HepG2 (cell line): ENCODE results near the gene RERE. TPM values are rescaled to one million over a fixed set of nuclear protein-coding genes. Genes with fewer than 3 reads are reported as not detected.

Experiments
- ATAC-seq: fragments of 200-7000 bp; cut with Tn5 transposase; 3 replicates; pipeline ENCODE4 v1.9.1; 2020; ENCODE audit warnings: mild to moderate bottlenecking, moderate library complexity
- BruUV-seq: library from RNA; stranded (reverse); fragments of 400-500 nt; replicated peaks from 2 replicates; lab custom pipeline; 2021; lab: Mats Ljungman, UMichigan
- CTCF ChIA-PET: fragments of 300-600 bp; formaldehyde crosslinking; extraction: SDS; loops from one replicate; lab custom pipeline; 2021; ENCODE audit warnings: low total read pairs, inconsistent platforms, low intra/inter-chr PET ratio; lab: Yijun Ruan, JAX
- POLR2A ChIA-PET: fragments of 350-600 bp; sonication (Branson Sonifier 250); formaldehyde crosslinking; loops from one replicate; lab custom pipeline; 2020; ENCODE audit warnings: antibody characterized with exemption, inconsistent platforms; lab: Yijun Ruan, JAX
- DNase-seq: peaks from one replicate; pipeline ENCODE4 v3.0.0-alpha.2; 2015; ENCODE audit warnings: low spot score
- FAIRE-seq: peaks from 3 replicates; lab custom pipeline; 2011; peaks lifted over from hg19 to GRCh38; lab: Jason Lieb, UNC
- H2AFZ ChIP-seq: one replicate; pipeline ENCODE4 v1.6.1; 2011; ENCODE audit warnings: low read length, inconsistent platforms
- H3K27ac ChIP-seq: fragments of 300-600 bp; 3 replicates; pipeline ENCODE4 v1.8.0; 2011; ENCODE audit warnings: mixed run types, mild to moderate bottlenecking, mixed read lengths, low read length, inconsistent platforms; ENCODE audit not compliant: insufficient read depth; ENCODE audit errors: extremely low read length
- H3K27me3 ChIP-seq, 2 experiments: fragments of 200-600 bp in 1 of 2; 2 replicates in 1 of 2; 3 replicates in 1 of 2; pipeline versions ENCODE4 v1.6.0 to v1.8.0; 2011; ENCODE audit warnings: low read length in 2 of 2, mild to moderate bottlenecking in 2 of 2, moderate library complexity in 2 of 2, inconsistent platforms in 1 of 2; ENCODE audit not compliant: insufficient read depth in 2 of 2, control insufficient read depth in 1 of 2
- H3K36me3 ChIP-seq, 2 experiments: fragments of 200-600 bp in 1 of 2; replicated peaks in 1 of 2; 2 replicates in 1 of 2; 3 replicates in 1 of 2; pipeline versions ENCODE4 v1.5.1 to v1.8.0; 2011; ENCODE audit warnings: low read length in 2 of 2, inconsistent platforms in 1 of 2; ENCODE audit not compliant: insufficient read depth in 2 of 2, control insufficient read depth in 1 of 2
- H3K4me1 ChIP-seq: 2 replicates; pipeline ENCODE4 v1.5.1; 2012; ENCODE audit warnings: low read length, inconsistent platforms; ENCODE audit not compliant: insufficient read depth
- H3K4me2 ChIP-seq: 2 replicates; pipeline ENCODE4 v1.6.0; 2011; ENCODE audit warnings: low read depth, low read length, inconsistent platforms
- H3K4me3 ChIP-seq, 3 experiments: fragments of 200-600 bp in 1 of 3; sonication (generic), shearing (Covaris generic) in 1 of 3; replicated peaks in 1 of 3; 2 replicates each; pipeline ENCODE4 v1.5.1; 2011 to 2016; ENCODE audit warnings: low read length in 3 of 3, inconsistent platforms in 2 of 3, low read depth in 2 of 3, mild to moderate bottlenecking in 2 of 3, control low read depth in 1 of 3, mixed read lengths in 1 of 3; ENCODE audit not compliant: insufficient read depth in 1 of 3
- H3K79me2 ChIP-seq: one replicate; pipeline ENCODE4 v1.6.1; 2011; ENCODE audit warnings: low read length, inconsistent platforms; ENCODE audit not compliant: insufficient read depth
- H3K9ac ChIP-seq: 2 replicates; pipeline ENCODE4 v1.6.0; 2011; ENCODE audit warnings: mild to moderate bottlenecking, low read depth, low read length, inconsistent platforms; ENCODE audit not compliant: insufficient read depth
- H3K9me3 ChIP-seq: 2 replicates; pipeline ENCODE4 v1.5.1; 2012; ENCODE audit warnings: mild to moderate bottlenecking, low read length
- H4K20me1 ChIP-seq: 2 replicates; pipeline ENCODE4 v1.6.0; 2011; ENCODE audit warnings: inconsistent platforms, mild to moderate bottlenecking, low read length, moderate library complexity; ENCODE audit not compliant: insufficient read depth
- ASH2L ChIP-seq: fragments of 300-600, 200-600 bp; sonication (generic); IDR thresholded peaks from 2 replicates; pipeline ENCODE4 v1.7.0; 2017; ENCODE audit warnings: low read depth, mild to moderate bottlenecking, moderate library complexity, mixed read lengths, low read length; ENCODE audit not compliant: insufficient read length
- DR1 ChIP-seq: sonication (generic); formaldehyde crosslinking; IDR thresholded peaks from 2 replicates; pipeline ENCODE4 v1.8.0; 2021; ENCODE audit warnings: mild to moderate bottlenecking, missing genetic modification reagents, inconsistent platforms
- EED ChIP-seq: sonication (generic); formaldehyde crosslinking; IDR thresholded peaks from 2 replicates; pipeline ENCODE4 v1.5.0; 2020; ENCODE audit warnings: mild to moderate bottlenecking, missing genetic modification reagents
- GATA4 ChIP-seq: sonication (generic); IDR thresholded peaks from 2 replicates; pipeline ENCODE4 v1.6.1; 2016; ENCODE audit warnings: antibody characterized with exemption, low read depth, borderline replicate concordance
- GATAD2A ChIP-seq: IDR thresholded peaks from 2 replicates; pipeline ENCODE4 v1.6.1; 2016
- HNRNPH1 ChIP-seq: fragments of 200-400 bp; formaldehyde crosslinking; optimal IDR thresholded peaks from 2 replicates; pipeline ENCODE3; 2017; ENCODE audit warnings: mild to moderate bottlenecking, low read depth, low read length
- JUN ChIP-seq: sonication (generic); formaldehyde crosslinking; IDR thresholded peaks from 2 replicates; pipeline ENCODE4 v1.4.0; 2020; ENCODE audit warnings: mild to moderate bottlenecking, missing genetic modification reagents
- MIXL1 ChIP-seq: IDR thresholded peaks from 2 replicates; pipeline ENCODE4 v1.6.1; 2016
- MTERF4 ChIP-seq: sonication (generic); formaldehyde crosslinking; IDR thresholded peaks from 2 replicates; pipeline ENCODE4 v1.8.0; 2023; ENCODE audit warnings: mild to moderate bottlenecking, missing genetic modification reagents
- NFATC3 ChIP-seq: sonication (generic); formaldehyde crosslinking; IDR thresholded peaks from 2 replicates; pipeline ENCODE4 v1.5.1; 2020; ENCODE audit warnings: mild to moderate bottlenecking, missing genetic modification reagents
- NFKBIZ ChIP-seq: IDR thresholded peaks from 2 replicates; pipeline ENCODE4 v1.6.1; 2018; ENCODE audit warnings: missing genetic modification reagents, missing compliant biosample characterization
- NR2F1 ChIP-seq, 2 experiments: fragments of 450-650 bp in 1 of 2; formaldehyde crosslinking in 1 of 2; IDR thresholded peaks; 2 replicates each; pipeline versions ENCODE4 v1.5.0 to v1.6.1; 2016 to 2020; ENCODE audit warnings: mild to moderate bottlenecking in 1 of 2, missing compliant biosample characterization in 1 of 2, missing genetic modification reagents in 1 of 2, moderate library complexity in 1 of 2
- ZFP37 ChIP-seq: sonication (generic); formaldehyde crosslinking; IDR thresholded peaks from 2 replicates; pipeline ENCODE4 v1.4.0; 2020; ENCODE audit warnings: missing genetic modification reagents, borderline replicate concordance
- ZMAT3 ChIP-seq: sonication (generic); formaldehyde crosslinking; conservative IDR thresholded peaks from 2 replicates; pipeline ENCODE4 v1.7.0; 2021; ENCODE audit warnings: missing genetic modification reagents
- ZNF496 ChIP-seq: sonication (generic); formaldehyde crosslinking; IDR thresholded peaks from 2 replicates; pipeline ENCODE4 v1.8.1; 2023; ENCODE audit warnings: mild to moderate bottlenecking, moderate library complexity, missing genetic modification reagents; ENCODE audit not compliant: insufficient replicate concordance
- ZNF530 ChIP-seq: sonication (generic); formaldehyde crosslinking; IDR thresholded peaks from 2 replicates; pipeline ENCODE4 v1.5.0; 2020; ENCODE audit warnings: low read depth, mild to moderate bottlenecking, missing genetic modification reagents
- ZNF557 ChIP-seq: sonication (generic); formaldehyde crosslinking; IDR thresholded peaks from 2 replicates; pipeline ENCODE4 v1.4.0; 2020; ENCODE audit warnings: missing genetic modification reagents
- ZNF713 ChIP-seq: sonication (generic); formaldehyde crosslinking; IDR thresholded peaks from 2 replicates; pipeline ENCODE4 v1.4.0; 2020; ENCODE audit warnings: mild to moderate bottlenecking, missing genetic modification reagents
- ZNF841 ChIP-seq: sonication (generic); formaldehyde crosslinking; IDR thresholded peaks from 2 replicates; pipeline ENCODE4 v1.8.1; 2023; ENCODE audit warnings: missing genetic modification reagents, borderline replicate concordance
- WGBS: methylation state at CpG from one replicate; pipeline ENCODE4 v1.1.6; 2017; ENCODE audit warnings: low lambda C conversion rate; 5-methylcytosine and 5-hydroxymethylcytosine counted together
- in situ Hi-C: cut with HindIII; loops from 2 replicates; pipeline ENCODE4 v1.10.0; 2017; ENCODE audit warnings: low pct_unique_long_range_greater_than_20kb; ENCODE audit not compliant: extremely low pct_ligation_motif_present
- intact Hi-C: fragments of 100-400 bp; cut with micrococcal nuclease; formaldehyde crosslinking; loops from one replicate; pipeline ENCODE4 v1.10.0; 2022; ENCODE audit not compliant: unreplicated experiment
- polyA plus RNA-seq, 8 experiments: library from polyadenylated mRNA; depleted of rRNA in 3 of 8; stranded (reverse) in 7 of 8; unstranded in 1 of 8; fragments of >200 nt; fragmentation: Illumina TruSeq in 4 of 8; extraction: Trizol in 4 of 8; gene quantifications; 2 replicates each; pipeline versions ENCODE4 v1.2.1 to v1.2.3, GENCODE V29; 2011 to 2016; ENCODE audit warnings: low read depth in 4 of 8, missing spikeins in 1 of 8, mixed read lengths in 1 of 8; ENCODE audit not compliant: insufficient read depth in 1 of 8
- total RNA-seq, 5 experiments: library from RNA; depleted of rRNA; stranded (reverse); fragments of >200 nt; fragmentation: Illumina TruSeq; extraction: Trizol; gene quantifications; 2 replicates each; pipeline ENCODE4 v1.2.3, GENCODE V29; 2016; ENCODE audit warnings: low read depth in 1 of 5
- TF ChIP-seq, protein P1 (sequence below): IDR thresholded peaks from 2 replicates; pipeline ENCODE4 v1.6.1; 2018; ENCODE audit warnings: missing genetic modification reagents

Gene RERE
- total and polyA plus RNA-seq, 2 of the 13 experiments (the other 11 are each of a cell fraction or from before 2014, with no cell fraction given) = 18.3 to 21.9 TPM

- ChIA-PET POLR2A (interaction anchor here (1.4 kb wide), 1 partner anchor 12 kb away, joined by 3 read pairs; no protein-coding TSS in a partner anchor), CTCF (no interaction called here)
Observed at GRCh38 chr1:8461351-8462110, 355.9 kb downstream of the RERE start.

GRCh38 chr1:8460784-8461183, 356.7 kb downstream of the RERE start:
- peaks cover 4% of the 10 kb centered on the region; the same call in 1 of the 2 replicates for H4K20me1 ChIP-seq
- BruUV-seq = no TSS peak
- peaks cover 37% of the 10 kb centered on the region for H3K4me1 ChIP-seq
- no peaks in the 10 kb centered on the region for H3K9me3 ChIP-seq
- DNase-seq = no peak
- CTCF ChIA-PET = no interaction called here
- intact Hi-C loops = no loop called here
- in situ Hi-C loops = no loop called here
- no peak overlapping the region for H3K4me2 ChIP-seq
- ATAC-seq = no peak
- no peak overlapping the region for H3K27ac ChIP-seq
- 98% methylated on average over 5 of the region's 5 CpGs for WGBS
- no peak overlapping the region for H3K4me3 ChIP-seq
- no peak overlapping the region for H3K9ac ChIP-seq
- FAIRE-seq = no peak
- peaks cover 17 to 34% of the 10 kb centered on the region in 2 experiments for H3K36me3 ChIP-seq
- no peaks in the 10 kb centered on the region for H3K27me3 ChIP-seq
- H2AFZ ChIP-seq = no peak overlapping the region
- peaks cover 12% of the 10 kb centered on the region for H3K79me2 ChIP-seq
- POLR2A ChIA-PET = interaction anchor here (1.4 kb wide), 1 partner anchor 13 kb away, joined by 3 read pairs; no protein-coding TSS in a partner anchor
- TF ChIP-seq ZFP37 (no peak), ZNF713 (CRISPR knock-in tag) (no peak), ZNF841 (CRISPR knock-in tag) (no peak), ASH2L (no peak), JUN (CRISPR knock-in tag) (no peak), DR1 (no peak), ZNF496 (CRISPR knock-in tag) (no peak), ZNF530 (CRISPR knock-in tag) (no peak), NR2F1 (CRISPR knock-in tag; IDR thresholded peaks at IDR 0.05) (no peak), MIXL1 (CRISPR knock-in tag) (no peak)
- TF ChIP-seq, protein P1, sequence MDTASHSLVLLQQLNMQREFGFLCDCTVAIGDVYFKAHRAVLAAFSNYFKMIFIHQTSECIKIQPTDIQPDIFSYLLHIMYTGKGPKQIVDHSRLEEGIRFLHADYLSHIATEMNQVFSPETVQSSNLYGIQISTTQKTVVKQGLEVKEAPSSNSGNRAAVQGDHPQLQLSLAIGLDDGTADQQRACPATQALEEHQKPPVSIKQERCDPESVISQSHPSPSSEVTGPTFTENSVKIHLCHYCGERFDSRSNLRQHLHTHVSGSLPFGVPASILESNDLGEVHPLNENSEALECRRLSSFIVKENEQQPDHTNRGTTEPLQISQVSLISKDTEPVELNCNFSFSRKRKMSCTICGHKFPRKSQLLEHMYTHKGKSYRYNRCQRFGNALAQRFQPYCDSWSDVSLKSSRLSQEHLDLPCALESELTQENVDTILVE (CRISPR knock-in tag) = no peak

More at GRCh38 chr1:8461351-8462110, 355.9 kb downstream of the RERE start:
- FAIRE-seq (no peak), DNase-seq (no peak), ATAC-seq (no peak)
- no peak for TF ChIP-seq NFATC3
- no peak for TF ChIP-seq ZNF557 (CRISPR knock-in tag)
- no peak for TF ChIP-seq MTERF4 (CRISPR knock-in tag)
- no peak for TF ChIP-seq GATAD2A (CRISPR knock-in tag)
- TF ChIP-seq GATA4 = no peak
- TF ChIP-seq NFKBIZ (CRISPR knock-in tag) = no peak
- no peak for TF ChIP-seq ZMAT3 (CRISPR knock-in tag)
- TF ChIP-seq EED = no peak
- TF ChIP-seq HNRNPH1 = no peak
- Histone ChIP-seq H3K36me3 (peaks cover 18 to 33% of the 10 kb centered on the region in 2 experiments), H3K9me3 (no peaks in the 10 kb centered on the region), H3K27me3 (no peaks in the 10 kb centered on the region), H2AFZ (no peak overlapping the region), H3K4me2 (no peak overlapping the region), H3K4me3 (no peak overlapping the region), H3K4me1 (peaks cover 45% of the 10 kb centered on the region), H4K20me1 (peaks cover 4% of the 10 kb centered on the region; the same call in 1 of the 2 replicates), H3K27ac (no peak overlapping the region), H3K79me2 (peaks cover 14% of the 10 kb centered on the region), H3K9ac (no peak overlapping the region)
- no TSS peak for BruUV-seq
- 98% methylated on average over 5 of the region's 5 CpGs for WGBS
- in situ Hi-C loops (no loop called here), intact Hi-C loops (no loop called here)
